Endodermal cell (in vitro differentiated cells): ENCODE data around the gene MYO1H. TPM values are rescaled to one million over a fixed set of nuclear protein-coding genes. Genes with fewer than 3 reads are reported as not detected.

Source experiments
- DNase-seq: peaks from one replicate; pipeline ENCODE4 v3.0.0-alpha.2; 2017
- H3K27ac ChIP-seq: 2 replicates; pipeline ENCODE4 v1.5.1; 2013; ENCODE audit warnings: mild to moderate bottlenecking, low read depth, low read length, moderate library complexity
- H3K27me3 ChIP-seq: 2 replicates; pipeline ENCODE4 v1.6.1; 2013; ENCODE audit warnings: mild to moderate bottlenecking, low read length, moderate library complexity; ENCODE audit not compliant: insufficient read depth, control insufficient read depth, poor library complexity, severe bottlenecking
- H3K36me3 ChIP-seq: 2 replicates; pipeline ENCODE4 v1.7.0; 2013; ENCODE audit warnings: mild to moderate bottlenecking, low read length, moderate library complexity; ENCODE audit not compliant: control insufficient read depth, insufficient read depth
- H3K4me1 ChIP-seq: one replicate; pipeline ENCODE4 v1.7.0; 2013; ENCODE audit warnings: low read length; ENCODE audit not compliant: control insufficient read depth, insufficient read depth
- H3K4me3 ChIP-seq: 2 replicates; pipeline ENCODE4 v1.5.1; 2013; ENCODE audit warnings: mild to moderate bottlenecking, low read length, moderate library complexity
- H3K9ac ChIP-seq: 2 replicates; pipeline ENCODE4 v1.6.1; 2013; ENCODE audit warnings: mild to moderate bottlenecking, low read length, moderate library complexity; ENCODE audit not compliant: poor library complexity, severe bottlenecking; ENCODE audit errors: extremely low read depth
- H3K9me3 ChIP-seq: 2 replicates; pipeline ENCODE4 v1.6.1; 2013; ENCODE audit warnings: mild to moderate bottlenecking, low read length, moderate library complexity; ENCODE audit not compliant: control insufficient read depth
- H3K27ac Mint-ChIP-seq: 2 replicates; pipeline ENCODE4 v1.8.0; 2020; ENCODE audit warnings: mixed read lengths
- H3K27me3 Mint-ChIP-seq: 2 replicates; pipeline ENCODE4 v1.8.0; 2021; ENCODE audit warnings: mild to moderate bottlenecking, mixed read lengths; ENCODE audit not compliant: insufficient read depth
- H3K36me3 Mint-ChIP-seq: 2 replicates; pipeline ENCODE4 v1.8.0; 2020; ENCODE audit warnings: low read depth, mixed read lengths
- H3K4me1 Mint-ChIP-seq: 2 replicates; pipeline ENCODE4 v1.8.0; 2020; ENCODE audit warnings: mixed read lengths
- H3K4me3 Mint-ChIP-seq: 2 replicates; pipeline ENCODE4 v1.8.0; 2020; ENCODE audit warnings: mild to moderate bottlenecking, moderate library complexity, mixed read lengths
- H3K9me3 Mint-ChIP-seq: 2 replicates; pipeline ENCODE4 v1.8.0; 2020; ENCODE audit warnings: mild to moderate bottlenecking, mixed read lengths
- CTCF ChIP-seq: fragments of 200-600 bp; sonication (generic); conservative IDR thresholded peaks from 2 replicates; pipeline ENCODE4 v1.5.0; 2021; ENCODE audit warnings: antibody characterized with exemption, mild to moderate bottlenecking
- WGBS, 2 experiments: methylation state at CpG; one replicate each; pipeline versions ENCODE4 v1.1.5 to v1.1.7; 2013; ENCODE audit warnings: missing lambda C conversion rate in 2 of 2, mixed read lengths in 1 of 2; ENCODE audit not compliant: insufficient coverage in 1 of 2, insufficient read length in 1 of 2; 5-methylcytosine and 5-hydroxymethylcytosine counted together
- total RNA-seq, 2 donors: library from RNA; stranded (reverse); fragmentation: NEBNext Ultra II Directional in 1 of 2; extraction: Animal tissue kit (Norgen Biotek cat#: 25700) in 1 of 2; gene quantifications; 2 replicates in 1 of 2; 3 replicates in 1 of 2; pipeline ENCODE4 v1.2.1, GENCODE V29; 2021

The MYO1H gene
- total RNA-seq, 2 donors from 2014 or later: not detected

GRCh38 chr12:109483346-109483745, 135.6 kb downstream of the MYO1H start:
- Histone ChIP-seq H3K36me3 (peaks cover 53% of the 10 kb centered on the region), H3K4me1 (no peaks in the 10 kb centered on the region), H3K27me3 (no peaks in the 10 kb centered on the region), H3K9ac (no peak overlapping the region), H3K9me3 (no peaks in the 10 kb centered on the region), H3K27ac (no peak overlapping the region), H3K4me3 (no peak overlapping the region)
- Mint-ChIP-seq H3K4me3 (no peak overlapping the region), H3K36me3 (peaks cover 39% of the 10 kb centered on the region), H3K4me1 (peaks cover 4% of the 10 kb centered on the region), H3K27me3 (no peaks in the 10 kb centered on the region), H3K27ac (no peak overlapping the region), H3K9me3 (no peaks in the 10 kb centered on the region)
- WGBS, 2 experiments: 98% methylated on average over 9 to 11 of the region's 11 CpGs
- DNase-seq: no peak
- no peak for TF ChIP-seq CTCF

- H3K4me3 Mint-ChIP-seq: no peak overlapping the region
- DNase-seq: no peak
- H3K4me1 Mint-ChIP-seq: no peaks in the 10 kb centered on the region
- H3K9me3 Mint-ChIP-seq: no peaks in the 10 kb centered on the region
- WGBS, 2 experiments: 94 to 100% methylated on average over 4 of the region's 4 CpGs
- H3K27ac ChIP-seq: no peak overlapping the region
- peaks cover 54% of the 10 kb centered on the region for H3K36me3 Mint-ChIP-seq
- H3K9me3 ChIP-seq: no peaks in the 10 kb centered on the region
- H3K27ac Mint-ChIP-seq: no peak overlapping the region
- no peaks in the 10 kb centered on the region for H3K27me3 Mint-ChIP-seq
- H3K27me3 ChIP-seq: no peaks in the 10 kb centered on the region
- no peaks in the 10 kb centered on the region for H3K4me1 ChIP-seq
- TF ChIP-seq CTCF: no peak
- H3K4me3 ChIP-seq: no peak overlapping the region
- H3K36me3 ChIP-seq: peaks cover 70% of the 10 kb centered on the region
- H3K9ac ChIP-seq: no peak overlapping the region
These were observed 137.5 kb downstream of the MYO1H start for GRCh38 chr12:109485201-109485600.

GRCh38 chr12:109487181-109488050, 139.7 kb downstream of the MYO1H start:
- no peak overlapping the region for H3K27ac Mint-ChIP-seq
- H3K36me3 Mint-ChIP-seq: peaks cover 72% of the 10 kb centered on the region
- DNase-seq: no peak
- Histone ChIP-seq H3K27ac (no peak overlapping the region), H3K4me3 (no peak overlapping the region), H3K9ac (no peak overlapping the region), H3K36me3 (peaks cover 91% of the 10 kb centered on the region), H3K4me1 (no peaks in the 10 kb centered on the region), H3K27me3 (no peaks in the 10 kb centered on the region), H3K9me3 (no peaks in the 10 kb centered on the region)
- 95 to 100% methylated on average over 6 to 9 of the region's 9 CpGs for WGBS, 2 experiments
- no peaks in the 10 kb centered on the region for H3K27me3 Mint-ChIP-seq
- no peak for TF ChIP-seq CTCF
- no peaks in the 10 kb centered on the region for H3K9me3 Mint-ChIP-seq
- no peaks in the 10 kb centered on the region for H3K4me1 Mint-ChIP-seq
- no peak overlapping the region for H3K4me3 Mint-ChIP-seq
